Measurements from ENCODE around the gene UTP14A.
"Not testable (repeated sequence)": the region's sequence is repeated elsewhere in the genome, so short reads cannot be mapped to it uniquely, and the experiment has no call there.

UTP14A gene

GRCh38 chrX:129905787-129906580 is at the start of gene UTP14A:
Gene UTP14A, plus strand, starts transcription at chrX:129906164. Its CDS starts 47 bp downstream, at chrX:129906211.
- FAIRE-seq (no peak), DNase-seq (ENCODE audit: low spot score) (peak; percentile 65)

GRCh38 chrX:129859134-129859533 is 46.8 kb upstream of the UTP14A start:
- not testable (repeated sequence) for FAIRE-seq; DNase-seq (ENCODE audit: low spot score)

DNA sequence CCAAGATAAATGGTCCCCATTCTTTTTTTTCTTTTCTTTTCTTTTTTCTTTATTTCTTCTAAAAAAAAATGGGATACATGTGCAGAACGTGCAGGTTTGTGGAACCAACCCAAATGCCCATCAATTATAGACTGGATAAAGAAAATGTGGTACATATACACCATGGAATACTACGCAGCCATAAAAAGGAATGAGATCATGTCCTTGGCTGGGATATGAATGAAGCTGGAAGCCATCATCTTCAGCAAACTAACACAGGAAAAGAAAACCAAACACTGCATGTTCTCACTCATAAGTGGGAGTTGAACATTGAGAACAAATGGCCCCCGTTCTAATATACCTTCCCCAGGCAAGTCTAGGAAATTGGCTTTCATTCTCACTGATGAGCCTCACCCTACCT is 39.6 kb upstream of the UTP14A start:
- not testable (repeated sequence) for DNase-seq (ENCODE audit: low spot score); FAIRE-seq

DNA sequence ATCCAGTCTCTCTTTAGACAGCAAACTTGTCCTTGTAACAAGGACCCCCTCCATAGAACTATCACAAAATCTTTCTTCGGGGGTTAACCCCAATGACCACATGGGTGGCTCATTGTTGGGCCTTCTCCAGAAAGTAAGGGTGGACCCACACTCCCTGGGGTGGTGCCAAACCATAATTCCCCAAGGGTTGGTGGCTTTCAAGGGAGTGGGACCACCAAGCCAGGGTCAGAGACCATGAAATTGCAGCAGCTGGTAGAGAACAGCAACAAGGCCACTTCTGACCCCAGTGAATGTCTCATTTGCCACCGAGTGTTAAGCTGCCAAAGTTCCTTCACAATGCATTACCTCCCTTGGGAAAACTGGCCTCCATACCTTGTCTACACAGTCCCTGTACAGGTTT is 33.4 kb upstream of the UTP14A start:
- no peak for DNase-seq (ENCODE audit: low spot score)
- FAIRE-seq, result no peak

- FAIRE-seq (no peak), DNase-seq (ENCODE audit: low spot score) (peak; percentile 39)
These were observed 30.3 kb upstream of the UTP14A start for GRCh38 chrX:129875669-129876068.

DNA sequence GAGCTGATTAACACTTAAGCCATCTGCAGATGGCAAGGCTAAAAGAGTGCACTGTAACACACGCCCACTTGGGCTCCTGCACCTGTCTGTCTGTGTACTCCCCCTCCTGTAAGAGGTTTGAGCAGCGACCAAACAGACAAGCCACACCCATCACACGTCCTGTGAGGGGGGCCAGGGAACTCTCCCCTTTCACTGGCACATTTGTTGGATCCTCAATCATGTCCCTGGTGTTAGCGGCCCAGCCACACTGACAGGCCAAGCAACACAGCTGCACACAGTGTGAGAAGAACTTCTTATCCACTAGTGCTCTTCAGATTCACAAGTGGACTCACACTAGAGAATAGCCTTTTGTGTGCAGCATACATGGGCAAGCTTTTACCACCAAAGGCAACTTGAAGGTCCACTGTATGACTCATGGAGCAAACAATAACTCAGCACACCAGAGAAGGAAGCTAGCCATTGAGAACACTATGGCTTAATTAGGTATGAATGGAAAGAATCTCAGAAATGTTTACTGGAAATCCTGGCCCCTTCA is 29.1 kb upstream of the UTP14A start:
- FAIRE-seq (no peak), DNase-seq (ENCODE audit: low spot score) (peak; percentile 12)

DNA sequence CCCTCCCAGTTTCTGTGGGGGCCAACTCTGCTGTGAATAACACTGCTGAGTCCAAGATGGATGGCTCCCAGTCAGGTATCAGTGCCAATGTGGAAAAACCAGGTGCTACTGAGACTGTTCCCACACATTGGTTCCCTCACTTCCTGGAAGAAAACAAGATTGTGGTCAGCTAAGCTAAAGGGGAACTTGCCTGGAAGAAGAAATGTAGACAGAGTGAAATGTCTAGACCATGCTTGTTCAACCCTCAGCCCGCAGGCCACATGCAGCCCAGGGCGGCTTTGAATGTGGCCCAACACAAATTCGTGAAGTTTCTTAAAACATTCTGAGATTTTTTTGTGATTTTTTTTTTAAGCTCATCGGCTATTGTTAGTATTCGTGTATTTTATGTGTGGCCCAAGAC is 28.6 kb upstream of the UTP14A start:
- no peak for DNase-seq (ENCODE audit: low spot score)

GRCh38 chrX:129900054-129900453 is 5.9 kb upstream of the UTP14A start:
- DNase-seq (ENCODE audit: low spot score) (no peak), FAIRE-seq (no peak)

More for the DNA sequence above, 28.6 kb upstream of the UTP14A start:
- no peak for FAIRE-seq

DNA sequence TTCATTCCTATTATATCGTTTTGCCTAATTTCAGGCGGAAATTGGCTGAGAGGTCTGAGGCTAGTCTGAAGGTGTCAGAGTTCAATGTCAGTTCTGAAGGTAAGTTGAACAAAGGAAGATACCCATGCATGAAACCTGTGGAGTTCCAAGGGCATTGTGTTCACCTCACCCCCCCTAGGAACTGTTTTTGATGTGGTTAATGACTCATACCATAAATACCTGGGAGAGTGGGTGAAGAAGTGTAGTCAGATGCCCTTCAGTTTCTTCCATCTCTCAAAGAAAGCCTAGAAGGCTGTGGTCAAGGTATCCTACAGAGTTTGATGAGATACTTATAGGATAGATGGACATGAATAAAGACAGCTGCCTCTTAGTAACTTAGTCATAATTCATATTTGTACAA is 2.7 kb downstream of the UTP14A start:
- FAIRE-seq, result no peak
- peak; percentile 8 for DNase-seq (ENCODE audit: low spot score)

DNA sequence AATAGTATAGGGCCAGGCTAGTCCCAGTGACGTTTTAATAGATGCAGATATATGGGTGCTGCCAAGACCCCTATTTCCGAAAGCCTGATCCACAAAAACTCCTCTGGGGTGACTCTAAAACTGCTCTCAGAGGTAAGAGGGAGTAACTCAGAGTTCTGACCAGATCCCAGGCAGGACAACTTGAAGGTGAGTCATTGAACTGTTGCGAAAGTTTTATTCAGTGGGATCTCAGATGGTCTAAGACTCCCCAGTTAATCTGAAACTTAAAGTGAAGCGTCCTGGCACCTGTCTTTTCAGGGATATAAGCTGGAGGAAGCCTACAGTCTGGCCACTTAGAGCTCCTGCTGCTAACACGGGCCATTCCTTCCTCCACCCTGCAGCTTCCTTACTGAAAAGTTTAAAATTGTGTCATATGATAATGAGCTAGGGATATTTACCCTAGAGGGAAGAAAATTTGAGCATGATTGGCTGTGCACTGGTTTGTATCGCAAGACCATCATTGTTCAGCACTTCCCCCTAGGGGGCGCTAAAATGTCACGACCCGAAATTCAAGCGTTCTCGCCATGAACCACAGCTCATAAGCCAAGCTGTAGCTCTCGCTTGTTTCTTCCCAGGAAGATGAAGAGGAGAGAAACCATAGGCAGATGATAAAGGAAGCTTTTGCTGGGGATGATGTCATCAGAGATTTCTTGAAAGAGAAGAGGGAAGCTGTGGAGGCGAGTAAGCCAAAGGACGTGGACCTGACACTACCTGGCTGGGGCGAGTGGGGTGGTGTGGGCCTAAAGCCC is 19.5 kb downstream of the UTP14A start:
- DNase-seq (ENCODE audit: low spot score) (peak; percentile 17), FAIRE-seq (no peak)

- no peak for FAIRE-seq
- no peak for DNase-seq (ENCODE audit: low spot score)
These were observed 25.0 kb downstream of the UTP14A start for GRCh38 chrX:129930941-129931410.

- FAIRE-seq, result no peak
- DNase-seq (ENCODE audit: low spot score), result peak; percentile 77
These were observed 25.5 kb downstream of the UTP14A start for GRCh38 chrX:129931411-129932015.

DNA sequence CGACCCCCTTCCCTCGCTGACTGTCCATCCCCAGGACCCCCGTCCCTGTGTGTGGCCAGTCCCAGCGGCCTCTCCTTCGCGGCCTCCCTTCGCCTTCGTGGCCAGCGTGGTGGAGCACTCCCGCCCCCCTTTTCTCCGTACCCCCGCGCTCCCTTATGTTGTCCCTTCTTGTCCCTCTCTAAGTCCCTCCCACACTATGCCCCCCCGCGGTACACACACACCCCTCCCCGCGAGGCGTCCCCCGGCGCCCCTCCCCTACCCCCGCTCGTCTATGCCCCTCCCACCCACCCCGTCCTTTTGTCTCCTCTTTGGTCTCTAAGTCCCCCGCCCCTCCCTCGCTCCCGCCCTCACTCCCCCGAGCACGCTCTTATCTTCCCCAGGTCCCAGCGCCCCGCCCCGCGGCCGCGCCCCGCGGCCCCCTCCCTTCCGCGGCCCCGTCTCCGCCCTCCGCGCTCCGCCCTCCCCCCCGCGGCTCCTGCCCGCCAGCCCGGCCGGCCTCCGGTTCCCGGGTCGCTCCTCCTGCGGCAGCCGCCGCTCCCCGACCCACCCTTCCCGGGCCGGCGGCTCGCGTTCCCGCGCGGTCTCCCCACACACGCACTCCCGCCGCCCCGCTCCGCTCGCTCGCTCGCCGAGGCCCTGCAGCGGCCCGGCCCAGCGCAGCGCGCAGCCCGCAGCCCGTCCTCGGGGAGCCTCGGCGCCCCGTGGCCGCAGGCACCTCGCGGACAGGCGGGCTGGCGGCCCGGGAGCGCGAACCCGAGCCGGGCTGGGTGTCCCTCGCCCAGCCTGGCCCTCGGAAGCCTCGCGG is 26.3 kb downstream of the UTP14A start:
- DNase-seq (ENCODE audit: low spot score) (peak; percentile 77), FAIRE-seq (no peak)

DNA sequence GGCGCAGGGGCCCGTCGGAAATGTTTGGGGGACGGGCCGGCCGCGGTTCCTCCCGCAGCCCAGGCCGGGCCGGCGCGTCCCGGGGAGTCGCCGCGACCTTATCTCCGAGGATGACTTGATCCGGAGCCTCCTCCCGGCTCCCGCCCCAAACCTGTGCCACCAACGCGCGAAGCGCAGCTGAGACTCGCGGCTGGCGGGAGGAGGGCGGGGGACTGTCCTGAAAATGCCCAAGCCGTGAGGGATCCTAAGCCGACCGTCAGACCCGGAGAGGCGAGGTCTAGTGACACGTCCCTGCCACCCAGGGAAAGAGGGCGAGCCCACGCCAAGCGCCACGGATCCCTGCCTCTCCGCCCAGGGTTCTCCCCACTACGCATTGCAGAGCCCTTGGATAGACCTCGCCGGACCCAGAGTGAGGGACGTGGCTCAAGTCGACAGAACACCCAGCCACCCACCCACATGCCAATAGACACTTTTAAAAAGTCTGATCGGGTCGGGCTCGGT is 26.9 kb downstream of the UTP14A start:
- no peak for FAIRE-seq
- DNase-seq (ENCODE audit: low spot score), result peak; percentile 2

DNA sequence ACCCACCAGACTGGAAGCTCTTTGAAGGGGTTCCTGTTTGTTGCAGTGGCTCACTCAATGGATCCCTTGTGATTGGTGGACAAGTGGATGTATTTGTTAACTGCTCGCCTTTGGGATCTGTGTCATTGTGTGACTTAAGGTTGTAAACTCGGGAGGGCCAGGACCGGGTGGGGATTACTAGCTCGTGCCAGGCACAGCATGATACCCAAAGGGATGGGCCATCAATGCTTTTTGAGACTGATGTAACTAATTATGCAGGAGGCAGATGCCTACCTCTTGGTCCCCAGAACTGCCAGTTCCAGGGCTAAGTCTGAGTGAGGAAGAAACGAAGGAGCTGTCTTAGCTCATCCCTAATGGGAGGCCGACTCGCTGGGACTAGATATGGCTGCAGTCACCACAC is 27.7 kb downstream of the UTP14A start:
- no peak for DNase-seq (ENCODE audit: low spot score)
- no peak for FAIRE-seq

GRCh38 chrX:129934461-129934860 is 28.5 kb downstream of the UTP14A start:
- no peak for DNase-seq (ENCODE audit: low spot score)
- no peak for FAIRE-seq

DNA sequence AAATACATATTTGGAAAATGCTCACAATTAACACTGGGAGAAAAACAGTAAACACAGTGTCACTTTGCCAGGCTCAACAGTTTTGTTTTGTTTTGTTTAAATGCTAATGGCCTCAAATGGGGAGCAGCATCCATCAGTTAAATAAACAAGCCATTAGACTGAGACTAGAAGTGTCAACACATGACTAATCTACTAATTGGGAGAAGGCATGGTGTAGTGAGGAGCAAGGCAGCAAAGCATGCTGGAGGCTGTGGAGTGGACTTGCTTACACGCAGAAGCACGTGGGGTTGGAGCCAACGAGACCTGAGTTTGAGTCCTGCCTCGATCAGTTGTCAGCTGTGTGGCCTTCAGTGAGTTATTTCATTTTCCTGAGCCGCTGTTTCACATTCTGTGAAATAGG is 29.0 kb downstream of the UTP14A start:
- FAIRE-seq (no peak), DNase-seq (ENCODE audit: low spot score) (no peak)

GRCh38 chrX:129938081-129938480 is 32.1 kb downstream of the UTP14A start:
- FAIRE-seq (no peak), DNase-seq (ENCODE audit: low spot score) (no peak)

DNA sequence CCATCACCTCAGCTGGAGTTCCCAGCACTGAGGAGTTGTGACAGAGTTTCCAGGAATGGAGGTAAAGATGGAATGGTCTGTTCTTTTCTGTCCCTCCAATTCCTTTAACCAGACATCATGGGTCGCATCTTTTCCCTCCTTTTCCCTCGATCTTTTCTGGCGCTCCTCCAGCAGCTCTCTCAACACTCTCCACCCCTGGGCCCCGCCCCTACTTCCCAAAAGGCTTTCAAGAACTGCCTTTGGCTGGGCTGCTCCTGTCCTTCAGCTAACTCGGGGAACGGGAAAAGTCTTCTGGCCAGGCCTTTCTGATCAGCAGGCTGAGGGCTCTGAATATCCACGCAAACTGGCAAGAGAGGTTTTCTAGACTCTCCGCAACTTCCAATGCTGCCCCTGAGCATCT is 34.0 kb downstream of the UTP14A start:
- FAIRE-seq, result no peak

DNA sequence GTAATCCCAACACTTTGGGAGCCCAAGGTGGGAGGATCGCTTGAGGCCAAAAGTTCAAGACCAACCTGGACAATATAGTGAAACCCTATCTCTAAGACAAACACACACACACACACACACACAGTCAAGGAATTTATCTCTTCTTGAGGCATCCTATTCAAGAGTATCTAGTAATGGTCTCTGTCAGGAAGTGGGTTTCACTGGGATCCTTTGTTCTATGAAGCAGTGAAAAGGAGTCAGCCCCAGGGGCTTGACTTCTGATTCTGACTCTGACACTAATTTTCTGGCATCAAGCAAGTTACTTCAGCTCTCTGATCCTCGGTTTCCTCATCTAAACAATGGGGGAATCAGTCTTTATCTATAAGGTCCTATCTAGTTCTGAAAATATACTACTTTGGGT is 34.8 kb downstream of the UTP14A start:
- FAIRE-seq, result no peak
- no peak for DNase-seq (ENCODE audit: low spot score)

More for the DNA sequence above, 34.0 kb downstream of the UTP14A start:
- no peak for DNase-seq (ENCODE audit: low spot score)

- no peak for FAIRE-seq
- no peak for DNase-seq (ENCODE audit: low spot score)
These were observed 39.2 kb downstream of the UTP14A start for GRCh38 chrX:129945131-129945530.

All from urothelium cell line (cell line).